GM23248 (cell line): ENCODE results near the gene AGBL5.

Experiments used
- EZH2 ChIP-seq: fragments of 200-600 bp; sonication (generic); IDR thresholded peaks from 2 replicates; pipeline ENCODE4 v1.6.1; 2018; ENCODE audit warnings: antibody characterized with exemption, mild to moderate bottlenecking; ENCODE audit not compliant: insufficient read depth, poor library complexity, severe bottlenecking
- EZH2phosphoT487 ChIP-seq: fragments of 200-600 bp; sonication (generic); IDR thresholded peaks from 2 replicates; pipeline ENCODE4 v1.6.1; 2018; ENCODE audit warnings: antibody characterized with exemption, moderate library complexity, mild to moderate bottlenecking, low read depth; ENCODE audit not compliant: insufficient read depth

DNA sequence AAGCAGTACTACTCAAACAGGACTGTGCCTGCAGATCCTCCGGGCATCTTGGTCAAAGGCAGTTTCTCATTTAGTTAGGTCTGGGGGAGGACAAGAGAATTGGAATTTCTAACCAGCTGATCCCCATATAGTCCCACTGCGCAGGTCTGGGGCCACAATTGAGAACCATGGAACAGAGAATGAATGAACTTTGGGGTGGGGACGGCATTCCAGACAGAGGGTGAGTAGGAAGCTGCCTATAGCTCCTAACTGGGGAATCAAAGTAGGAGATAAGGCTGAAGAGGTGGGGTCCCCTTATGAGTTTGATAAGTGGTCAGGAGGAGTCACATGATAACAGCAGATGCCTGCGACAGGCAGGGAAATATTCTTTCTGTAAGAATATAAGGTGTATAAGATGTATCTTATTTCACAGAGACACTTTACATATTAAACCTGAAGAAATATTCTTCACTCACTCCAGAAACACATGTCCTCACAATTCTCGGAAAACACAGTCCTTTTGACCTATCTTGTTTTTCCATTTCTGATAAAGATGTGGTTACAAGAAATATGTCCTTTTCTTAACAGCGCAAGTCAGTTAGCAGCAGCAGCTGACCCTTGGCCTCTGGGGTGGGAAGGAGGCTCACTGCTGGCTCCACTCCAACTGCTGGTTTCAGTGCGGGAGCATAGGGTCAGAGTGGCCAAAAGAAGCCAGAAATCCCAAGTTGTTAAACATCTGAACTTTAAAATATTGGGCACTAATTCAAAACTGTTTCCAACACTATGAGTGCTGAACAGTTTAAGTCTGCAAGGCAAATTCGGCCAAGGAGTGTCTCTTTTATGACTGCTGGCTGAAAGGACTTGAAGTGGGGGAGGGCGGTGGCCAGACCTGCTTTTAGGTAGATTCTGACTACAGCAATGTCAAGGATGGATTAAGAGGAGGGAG, 31.3 kb upstream of the AGBL5 start:
- no peak for TF ChIP-seq EZH2phosphoT487
- TF ChIP-seq EZH2: no peak
